Measurements from ENCODE around the gene SND1. TPM values are rescaled to one million over a fixed set of nuclear protein-coding genes. Genes with fewer than 3 reads are reported as not detected.

The SND1 gene
- total and polyA plus RNA-seq, 7 donors: 29.2 to 72.8 (median 48.2) TPM

DNA sequence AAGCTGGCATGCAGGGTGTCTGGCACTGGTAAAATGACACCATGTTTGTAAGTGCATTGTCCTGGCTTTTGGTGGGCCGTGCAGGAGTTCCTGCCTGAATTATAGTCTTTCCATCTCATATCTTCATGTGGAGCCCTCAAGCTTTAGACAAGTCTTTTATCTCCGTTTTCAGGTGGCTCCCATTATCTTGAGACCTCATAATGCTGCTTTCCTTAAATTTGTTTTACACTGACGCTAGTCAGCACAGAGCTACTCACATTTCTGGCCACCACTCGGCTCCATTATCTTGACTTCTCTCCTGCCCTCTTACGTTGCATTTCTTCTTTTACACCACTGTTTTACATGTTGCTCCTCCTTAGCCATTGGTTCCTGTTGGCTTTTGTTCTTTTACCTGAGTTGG lies 342.0 kb downstream of the SND1 start:
- Histone ChIP-seq H3K27ac (no peak overlapping the region), H3K36me3 (ENCODE audit: insufficient read depth in 1 of 2, low read depth in 1 of 2) (peaks cover 2 to 11% of the 10 kb centered on the region in 2 donors), H3K9me3 (no peaks in the 10 kb centered on the region), H3K4me3 (no peak overlapping the region), H3K4me1 (peaks cover 18% of the 10 kb centered on the region), H3K27me3 (ENCODE audit: insufficient read depth in 3 of 3, low read length in 2 of 3) (no peaks in the 10 kb centered on the region)
- no peak for ATAC-seq
- no peak for DNase-seq
- whole genome bisulfite sequencing, 3 donors: 83 to 94% (median 88%) methylated on average over 5 of the region's 5 CpGs
- intact Hi-C loops (cut with DNase I): no loop called here
- TF ChIP-seq, protein P1, sequence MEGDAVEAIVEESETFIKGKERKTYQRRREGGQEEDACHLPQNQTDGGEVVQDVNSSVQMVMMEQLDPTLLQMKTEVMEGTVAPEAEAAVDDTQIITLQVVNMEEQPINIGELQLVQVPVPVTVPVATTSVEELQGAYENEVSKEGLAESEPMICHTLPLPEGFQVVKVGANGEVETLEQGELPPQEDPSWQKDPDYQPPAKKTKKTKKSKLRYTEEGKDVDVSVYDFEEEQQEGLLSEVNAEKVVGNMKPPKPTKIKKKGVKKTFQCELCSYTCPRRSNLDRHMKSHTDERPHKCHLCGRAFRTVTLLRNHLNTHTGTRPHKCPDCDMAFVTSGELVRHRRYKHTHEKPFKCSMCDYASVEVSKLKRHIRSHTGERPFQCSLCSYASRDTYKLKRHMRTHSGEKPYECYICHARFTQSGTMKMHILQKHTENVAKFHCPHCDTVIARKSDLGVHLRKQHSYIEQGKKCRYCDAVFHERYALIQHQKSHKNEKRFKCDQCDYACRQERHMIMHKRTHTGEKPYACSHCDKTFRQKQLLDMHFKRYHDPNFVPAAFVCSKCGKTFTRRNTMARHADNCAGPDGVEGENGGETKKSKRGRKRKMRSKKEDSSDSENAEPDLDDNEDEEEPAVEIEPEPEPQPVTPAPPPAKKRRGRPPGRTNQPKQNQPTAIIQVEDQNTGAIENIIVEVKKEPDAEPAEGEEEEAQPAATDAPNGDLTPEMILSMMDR (IDR thresholded peaks at IDR 0.05): no peak

DNA sequence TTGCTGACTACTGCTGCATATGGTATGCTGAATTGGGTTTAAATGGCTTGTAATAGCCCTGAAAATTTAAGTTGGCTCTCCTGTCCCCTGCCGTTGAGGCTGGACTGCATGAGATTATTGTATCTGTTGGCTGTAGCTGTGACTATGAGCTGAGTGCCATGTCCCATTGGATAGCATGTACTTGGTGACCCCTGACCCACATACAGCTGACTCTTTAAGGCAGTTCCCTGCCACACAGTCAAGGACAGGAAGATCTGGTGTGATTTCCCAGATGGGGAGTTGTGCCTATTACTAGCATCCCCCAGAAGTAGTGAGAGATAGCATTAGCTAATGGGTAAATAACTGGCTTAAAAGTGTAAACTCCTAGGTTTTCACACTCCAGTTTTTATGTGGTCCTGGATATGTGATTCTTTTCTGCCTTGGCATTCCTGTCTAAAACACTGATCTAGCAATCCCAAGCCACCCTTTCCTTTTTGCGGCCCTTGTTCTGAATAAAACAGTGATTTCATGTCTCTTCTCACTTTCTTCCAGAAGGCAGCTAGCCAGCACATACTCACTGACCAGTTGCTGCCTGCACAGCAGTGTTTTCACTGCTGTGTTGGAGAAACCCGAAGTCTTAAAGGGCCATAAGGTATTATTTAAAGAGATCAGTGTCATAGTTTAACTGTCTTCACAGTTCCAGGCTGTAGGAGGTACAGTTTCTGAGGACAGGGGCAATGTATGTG lies 343.3 kb downstream of the SND1 start:
- H3K27me3 ChIP-seq (ENCODE audit: insufficient read depth in 3 of 3, low read length in 2 of 3): no peaks in the 10 kb centered on the region
- TF ChIP-seq, protein P1 (IDR thresholded peaks at IDR 0.05): no peak
- H3K4me3 ChIP-seq: no peak overlapping the region
- WGBS, 3 donors: 16 to 20% (median 18%) methylated on average over 3 of the region's 3 CpGs
- H3K27ac ChIP-seq: peak overlapping the region; percentile 71
- no peaks in the 10 kb centered on the region for H3K9me3 ChIP-seq
- peaks cover 18% of the 10 kb centered on the region for H3K4me1 ChIP-seq
- intact Hi-C loops (cut with DNase I): no loop called here
- ATAC-seq (peak; percentile 76 to 87 (median 83)), DNase-seq (no peak)
- H3K36me3 ChIP-seq (ENCODE audit: insufficient read depth in 1 of 2, low read depth in 1 of 2): peaks cover 2 to 11% of the 10 kb centered on the region in 2 donors

DNA sequence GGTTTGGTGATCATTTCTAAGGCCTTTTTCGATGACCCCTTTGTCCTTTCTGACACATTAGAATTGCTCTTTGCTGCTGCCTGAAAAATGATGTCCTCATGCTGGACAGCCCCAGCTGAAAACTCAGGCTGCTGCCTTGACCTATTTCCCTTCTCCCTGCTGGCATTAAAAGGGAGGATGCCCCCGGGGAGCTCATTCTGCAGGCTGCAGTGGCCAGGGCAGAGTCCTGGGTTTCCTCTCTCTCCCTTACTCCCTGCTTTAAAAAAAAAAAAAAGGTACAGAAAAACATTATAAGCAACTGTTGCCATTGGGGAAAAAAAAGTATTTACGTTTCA lies 343.9 kb downstream of the SND1 start:
- ATAC-seq: peak; percentile 43 to 61 (median 44)
- intact Hi-C loops (cut with DNase I): no loop called here
- H3K4me1 ChIP-seq: peaks cover 18% of the 10 kb centered on the region
- H3K27me3 ChIP-seq (ENCODE audit: insufficient read depth in 3 of 3, low read length in 2 of 3): no peaks in the 10 kb centered on the region
- TF ChIP-seq, protein P1 (IDR thresholded peaks at IDR 0.05): no peak
- peak in 1 of 2 donors; percentile 41 for DNase-seq
- WGBS, 3 donors: 33 to 37% (median 35%) methylated on average over 3 of the region's 3 CpGs
- no peaks in the 10 kb centered on the region for H3K9me3 ChIP-seq
- H3K27ac ChIP-seq: peak overlapping the region; percentile 71
- H3K4me3 ChIP-seq: no peak overlapping the region
- peaks cover 2 to 11% of the 10 kb centered on the region in 2 donors for H3K36me3 ChIP-seq (ENCODE audit: insufficient read depth in 1 of 2, low read depth in 1 of 2)

DNA sequence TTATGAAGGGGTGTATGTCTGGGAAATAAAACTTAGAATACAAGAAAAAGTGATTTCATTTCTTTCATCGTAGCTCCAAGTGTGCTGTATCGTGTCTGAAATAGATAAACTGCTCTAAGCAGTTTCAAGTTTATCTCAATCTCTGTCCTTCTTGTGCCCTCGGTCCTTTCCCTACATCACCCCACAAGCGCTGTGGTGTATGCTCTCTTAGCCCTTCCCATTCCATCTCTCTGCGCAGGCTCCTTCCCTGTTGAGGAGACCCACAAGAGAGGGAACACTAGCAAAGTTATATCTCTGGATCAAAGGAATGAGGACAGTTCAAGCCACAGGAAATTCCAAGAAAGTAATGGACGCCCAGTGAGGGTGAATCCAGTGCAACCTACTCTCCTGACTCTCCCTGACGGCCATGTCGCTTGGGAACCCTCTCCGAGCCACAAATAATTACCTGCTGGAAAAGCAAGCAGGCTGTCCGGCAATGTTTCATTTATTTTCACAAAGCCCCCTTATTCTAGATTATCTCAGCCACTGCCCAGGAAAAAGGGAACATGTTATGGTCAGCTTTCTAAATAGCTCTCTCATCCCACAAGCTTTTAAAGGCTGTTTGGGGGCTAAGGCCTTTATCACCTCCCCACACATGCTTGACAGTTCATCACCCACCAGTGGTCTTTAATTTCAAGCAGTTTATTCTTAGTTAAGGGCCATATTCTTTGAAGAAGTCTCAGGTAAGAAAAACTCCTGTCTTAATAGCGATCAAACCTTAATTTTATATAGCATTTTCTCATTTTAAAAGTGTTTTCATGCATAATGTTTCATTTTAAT lies 344.5 kb downstream of the SND1 start:
- 74 to 88% (median 80%) methylated on average over 11 of the region's 11 CpGs for WGBS, 3 donors
- intact Hi-C loops (cut with DNase I): no loop called here

More for the DNA sequence above, 344.5 kb downstream of the SND1 start:
- ATAC-seq (no peak), DNase-seq (no peak)
- Histone ChIP-seq H3K4me3 (no peak overlapping the region), H3K4me1 (peaks cover 18% of the 10 kb centered on the region), H3K36me3 (ENCODE audit: insufficient read depth in 1 of 2, low read depth in 1 of 2) (peaks cover 2 to 7% of the 10 kb centered on the region in 2 donors), H3K27ac (peak overlapping the region; percentile 71), H3K9me3 (no peaks in the 10 kb centered on the region), H3K27me3 (ENCODE audit: insufficient read depth in 3 of 3, low read length in 2 of 3) (no peaks in the 10 kb centered on the region)
- TF ChIP-seq, protein P1 (IDR thresholded peaks at IDR 0.05): no peak
